ENCODE data around the gene CACNA1C.

Gene CACNA1C

DNA sequence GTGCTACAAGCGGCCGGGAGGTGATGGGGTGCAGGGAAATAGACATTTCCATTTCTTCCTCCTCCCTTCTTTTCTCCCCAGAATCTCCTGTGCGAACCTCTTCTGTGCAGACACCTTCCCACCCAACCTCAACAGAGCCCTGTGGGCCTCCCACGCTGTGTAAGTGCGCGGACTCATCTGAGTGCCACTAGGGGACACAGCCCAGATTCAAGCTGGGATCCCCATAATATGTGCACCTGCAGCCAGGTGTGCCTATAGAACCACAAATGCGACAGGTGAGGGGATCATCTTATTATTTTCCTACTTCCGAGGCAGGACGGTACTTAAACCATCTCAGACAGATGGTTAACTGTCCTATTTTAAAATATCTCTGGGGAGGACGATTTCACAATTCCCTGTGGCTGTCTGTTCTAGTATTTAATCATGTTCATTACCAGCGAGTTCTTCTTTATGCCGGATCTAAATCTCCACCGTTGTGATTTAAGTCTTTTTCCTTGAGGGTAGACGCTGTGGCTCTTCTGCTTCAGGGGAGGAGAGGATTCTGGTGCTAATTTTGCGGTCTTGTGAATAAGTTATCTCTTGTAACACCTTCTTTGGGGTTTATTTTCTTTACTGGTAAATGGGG is 17.2 kb upstream of the CACNA1C start:
- no peak for DNase-seq

- no peak for DNase-seq
These were observed 13.8 kb upstream of the CACNA1C start for GRCh38 chr12:2039034-2039433.

DNA sequence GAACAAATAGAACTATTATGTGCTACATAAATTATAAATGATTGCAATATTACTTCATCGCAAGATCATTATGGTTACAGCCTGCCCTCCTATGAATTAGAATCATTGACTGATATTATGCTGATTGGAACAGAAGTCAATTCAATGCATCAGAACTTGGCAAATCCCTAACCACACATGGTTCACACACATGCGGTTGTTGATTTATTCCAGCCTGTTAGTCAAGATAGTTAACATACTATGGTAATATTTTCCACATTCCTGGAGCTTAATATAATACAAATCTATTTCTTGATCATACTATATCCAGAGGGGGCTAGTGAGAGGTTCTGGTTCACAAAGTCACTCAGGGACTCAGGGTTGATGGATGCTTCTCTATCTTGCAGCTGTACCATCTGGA is 9.7 kb upstream of the CACNA1C start:
- DNase-seq = no peak

DNA sequence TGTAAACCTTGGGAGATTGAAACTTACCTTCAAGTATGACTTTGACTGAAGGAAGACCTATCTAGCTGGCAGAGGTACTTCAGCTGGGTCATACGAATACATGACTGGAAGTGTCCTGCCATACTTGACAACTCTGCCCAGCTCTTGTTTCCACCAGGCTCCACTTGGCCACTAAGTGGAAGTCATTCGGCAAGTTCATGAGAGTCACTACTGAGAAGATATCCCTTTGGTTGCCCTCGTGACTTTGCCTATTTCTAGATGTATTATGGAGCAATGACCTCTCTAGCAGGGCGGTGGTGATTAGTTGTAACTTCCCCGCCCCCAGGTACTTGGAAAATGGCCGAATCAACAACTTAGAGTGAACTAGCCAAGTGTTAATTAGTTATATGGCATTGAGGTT is 8.6 kb upstream of the CACNA1C start:
- DNase-seq = no peak

- no peak for DNase-seq
These were observed 5.8 kb upstream of the CACNA1C start for GRCh38 chr12:2046957-2047356.

- no peak for DNase-seq
These were observed 5.0 kb upstream of the CACNA1C start for GRCh38 chr12:2047752-2048151.

DNA sequence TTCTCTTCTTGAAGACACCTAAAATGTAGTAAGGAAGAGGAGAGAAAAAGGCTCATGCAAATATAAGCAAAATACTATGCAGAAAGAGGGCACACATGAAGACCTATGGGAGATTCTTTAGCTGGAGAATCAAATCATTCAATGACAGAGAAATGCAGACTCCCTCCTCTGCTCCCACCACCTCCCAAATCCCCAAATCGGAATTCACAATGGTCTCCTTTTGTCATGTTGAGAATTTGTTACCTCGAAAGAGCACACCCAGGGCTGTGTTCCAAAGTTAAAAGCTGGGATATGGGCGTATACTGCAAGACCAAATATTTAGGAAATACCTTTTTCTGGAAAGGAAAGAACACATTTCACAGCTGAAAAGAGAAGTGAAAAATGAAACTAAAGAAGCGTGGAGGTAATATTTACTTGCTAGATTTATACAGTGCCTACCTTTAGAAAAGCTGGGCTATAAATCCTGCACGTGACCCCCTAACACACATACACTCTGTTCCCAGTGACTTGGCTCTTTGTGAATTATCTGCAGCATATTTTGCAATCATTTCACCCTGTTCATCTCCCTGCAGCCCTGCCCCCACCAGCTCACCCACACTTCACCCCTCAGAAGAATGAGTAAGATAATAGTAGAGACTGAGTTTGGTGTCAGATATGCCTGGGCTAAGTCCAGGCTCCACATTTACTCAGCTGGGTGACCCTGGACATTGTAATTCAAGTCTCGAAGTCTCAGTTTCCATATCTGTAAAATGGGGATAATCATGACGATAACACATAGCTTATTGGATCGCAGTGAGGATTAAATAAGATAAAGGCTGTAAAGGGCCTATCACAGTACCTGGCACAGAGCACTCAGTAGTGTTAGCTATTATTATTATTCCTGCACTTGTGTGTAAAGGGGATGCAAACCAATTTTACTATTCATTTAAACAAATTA is 2.9 kb upstream of the CACNA1C start:
- DNase-seq = no peak

- DNase-seq = no peak
These were observed 826 bp upstream of the CACNA1C start for GRCh38 chr12:2051700-2052621.

GRCh38 chr12:2053691-2054090 is 904 bp downstream of the CACNA1C start:
- no peak for DNase-seq

DNA sequence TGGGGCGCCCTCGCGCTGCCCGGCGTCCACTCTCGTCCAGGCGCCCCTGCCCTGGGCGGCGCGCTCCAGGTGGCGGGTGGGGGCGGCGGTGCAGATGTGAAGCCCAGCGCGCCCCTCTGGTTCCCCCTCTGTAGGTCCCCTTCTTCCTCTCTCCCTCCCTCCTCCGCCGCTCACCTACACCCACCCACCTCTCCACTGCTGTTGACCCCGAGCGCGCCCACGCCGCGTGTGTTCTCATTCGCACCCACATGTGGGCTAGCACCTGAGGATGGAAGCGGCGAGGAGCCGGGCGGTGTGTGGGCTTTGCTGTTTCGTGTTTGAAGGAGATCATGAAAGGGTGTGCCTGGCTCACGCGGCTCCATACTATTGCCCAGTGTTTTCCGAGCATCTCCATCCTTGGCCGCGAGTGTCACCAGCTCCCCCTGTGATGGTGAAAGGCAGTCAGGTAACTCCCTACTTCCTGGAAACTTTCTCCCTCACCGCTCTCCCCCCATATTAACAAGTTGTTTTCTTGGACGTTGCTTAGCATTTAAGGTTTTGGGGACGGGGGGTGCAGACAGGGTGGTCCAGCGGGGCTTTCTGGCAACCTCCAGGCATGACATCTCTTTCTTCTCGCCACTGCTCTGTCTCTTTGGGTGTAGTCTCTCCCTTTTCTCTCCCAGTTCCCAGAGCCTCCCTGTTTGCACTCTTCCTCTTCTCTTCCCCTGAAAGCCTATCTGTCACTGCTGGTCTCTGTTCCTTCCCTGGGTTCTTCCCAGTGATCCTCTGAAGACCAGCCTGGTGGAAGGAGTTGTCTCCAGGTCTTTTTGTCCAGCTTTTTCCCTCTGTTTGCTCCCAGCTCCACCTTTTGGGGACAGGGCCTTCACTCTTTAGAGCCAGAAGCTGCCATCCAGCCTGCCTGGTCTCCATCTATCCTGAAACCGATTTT is 1.6 kb downstream of the CACNA1C start:
- no peak for DNase-seq

- DNase-seq = peak; percentile 20
These were observed 4.4 kb downstream of the CACNA1C start for GRCh38 chr12:2057041-2057794.

GRCh38 chr12:2057795-2058408 is 5.1 kb downstream of the CACNA1C start:
- DNase-seq = no peak

GRCh38 chr12:2058837-2059236 is 6.0 kb downstream of the CACNA1C start:
- DNase-seq = no peak

DNA sequence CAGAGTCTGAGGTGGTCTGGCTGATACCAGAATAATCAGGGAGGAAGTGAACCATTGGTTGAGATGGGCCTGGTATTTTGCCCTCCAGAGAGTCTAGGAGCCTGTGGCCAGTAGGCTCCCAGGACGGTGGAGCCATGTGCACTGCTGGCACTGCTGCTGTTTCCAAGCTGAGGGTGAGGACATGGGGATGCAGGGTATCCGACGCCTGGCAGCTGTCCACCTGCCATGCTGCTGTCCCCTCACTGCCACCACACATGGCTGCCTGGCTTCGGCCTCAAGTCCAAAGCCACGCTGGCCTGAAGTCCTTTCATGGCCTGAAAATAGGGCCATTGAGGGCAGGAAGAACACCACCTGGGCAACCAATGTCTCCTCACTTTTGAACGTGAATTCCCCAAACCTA is 8.6 kb downstream of the CACNA1C start:
- DNase-seq = no peak

DNA sequence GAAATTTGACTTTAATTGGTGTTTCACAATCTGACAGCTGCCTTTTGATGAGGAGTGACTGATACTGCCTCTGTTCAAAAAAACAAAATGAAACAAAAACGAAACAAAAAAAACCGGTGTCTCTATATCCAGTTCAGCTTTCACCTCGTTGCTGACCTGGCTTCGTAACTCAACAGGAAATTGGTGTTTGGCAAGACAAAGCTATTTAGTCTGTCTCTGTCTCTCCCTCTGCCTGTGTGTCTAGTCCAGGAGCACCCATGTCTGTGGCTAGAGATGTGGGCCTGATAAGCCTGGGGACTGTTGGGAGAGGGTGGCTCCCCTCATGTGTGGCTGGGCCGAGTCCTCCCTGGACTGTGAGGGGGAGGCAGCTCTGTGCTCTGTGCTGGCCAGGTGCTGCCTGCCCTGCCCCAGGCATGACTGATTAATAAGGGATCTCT is 11.3 kb downstream of the CACNA1C start:
- DNase-seq = no peak

GRCh38 chr12:2068653-2069052 is 15.9 kb downstream of the CACNA1C start:
- no peak for DNase-seq

- no peak for DNase-seq
These were observed 17.8 kb downstream of the CACNA1C start for GRCh38 chr12:2070440-2071045.

DNA sequence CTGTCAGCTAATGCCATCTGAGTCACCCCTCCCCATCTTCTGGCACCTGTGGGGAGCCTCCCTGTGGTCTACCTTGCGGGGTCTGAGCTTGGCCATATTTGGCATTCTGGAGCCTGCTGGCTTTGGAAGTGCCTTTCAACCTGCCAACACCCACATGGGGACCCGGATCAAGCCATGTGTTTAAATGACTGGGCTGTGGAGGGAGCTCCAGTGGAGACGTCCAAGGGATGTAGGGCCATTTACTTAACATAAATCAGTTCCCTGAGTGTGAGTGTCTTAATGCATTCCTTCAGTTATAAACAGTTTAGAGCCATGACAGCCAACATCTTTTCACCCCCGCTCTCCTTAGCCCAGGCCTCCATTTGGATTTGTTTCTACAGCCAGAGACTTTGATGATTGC is 22.0 kb downstream of the CACNA1C start:
- no peak for DNase-seq

GRCh38 chr12:2075508-2076195 is 22.9 kb downstream of the CACNA1C start:
- DNase-seq = no peak

- no peak for DNase-seq
These were observed 23.4 kb downstream of the CACNA1C start for GRCh38 chr12:2076196-2076570.
